Measurements from ENCODE around the gene ADORA1.
A peak's percentile ranks its signal among the peaks of the same experiment; 100 is the strongest.

Gene ADORA1

GRCh38 chr1:203216274-203217138 is 89.0 kb downstream of the ADORA1 start:
- DNase-seq (ENCODE audit: low read depth) = peak; percentile 21
